Measurements from ENCODE around the gene TMEM135. TPM values are rescaled to one million over a fixed set of nuclear protein-coding genes. Genes with fewer than 3 reads are reported as not detected.

Gene TMEM135
- total and polyA plus RNA-seq, 2 donors (not counting 1 experiment from before 2014, with no cell fraction given): 2.7 to 19.5 TPM

GRCh38 chr11:87296627-87297026, 258.9 kb downstream of the TMEM135 start:
- Histone ChIP-seq H3K4me3 (ENCODE audit: control extremely low read depth in 1 of 5, extremely low read depth in 1 of 5, insufficient read depth in 1 of 5, low read depth in 2 of 5, low read length in 4 of 5) (no peak overlapping the region), H3K36me3 (replicated peaks in 1 of 2; ENCODE audit: control extremely low read depth in 1 of 2, control insufficient read depth in 1 of 2, extremely low read depth in 1 of 2, insufficient read depth in 2 of 2, low read length in 1 of 2) (no peaks in the 10 kb centered on the region), H4K20me1 (ENCODE audit: control insufficient read depth, insufficient read depth, low read length, poor library complexity, severe bottlenecking) (no peaks in the 10 kb centered on the region), H3K9me3 (ENCODE audit: control extremely low read depth in 1 of 3, control insufficient read depth in 2 of 3, insufficient read depth in 1 of 3, low read length in 2 of 3) (no peaks in the 10 kb centered on the region), H3K4me2 (replicated peaks; ENCODE audit: low read depth, low read length, poor library complexity, severe bottlenecking) (no peak overlapping the region), H3K4me1 (ENCODE audit: control insufficient read depth in 2 of 2, insufficient read depth in 2 of 2, low read length in 2 of 2) (no peaks in the 10 kb centered on the region), H3K79me2 (ENCODE audit: control insufficient read depth, insufficient read depth, low read length) (no peaks in the 10 kb centered on the region), H3K27ac (ENCODE audit: low read length in 2 of 2) (no peak overlapping the region), H2AFZ (ENCODE audit: insufficient read depth, low read depth, low read length, poor library complexity, severe bottlenecking) (no peak overlapping the region), H3K9ac (ENCODE audit: low read length) (no peak overlapping the region), H3K27me3 (replicated peaks in 1 of 4; ENCODE audit: control extremely low read depth in 1 of 4, control insufficient read depth in 3 of 4, insufficient read depth in 4 of 4, low read length in 3 of 4) (no peaks in the 10 kb centered on the region)
- TF ChIP-seq CTCF (IDR thresholded peaks at IDR 0.05) (no peak), EZH2 (IDR thresholded peaks at IDR 0.05; ENCODE audit: borderline replicate concordance, insufficient read depth, low read depth, low read length, poor library complexity, severe bottlenecking) (no peak)
- intact Hi-C loops (cut with micrococcal nuclease): no loop called here
- POLR2A ChIA-PET: no interaction called here
- WGBS (ENCODE audit: insufficient coverage): 87% methylated on average over 1 of the region's 1 CpG
- ATAC-seq (ENCODE audit: low read depth) (no peak), DNase-seq (no peak)
- H3K9me3 Mint-ChIP-seq (ENCODE audit: insufficient read depth): no peaks in the 10 kb centered on the region
- H3K27me3 Mint-ChIP-seq: no peaks in the 10 kb centered on the region
- H3K4me3 Mint-ChIP-seq: no peak overlapping the region
- no peak overlapping the region for H3K27ac Mint-ChIP-seq
- CTCF ChIA-PET: interaction anchor here (1.0 to 9.1 kb wide), 2 partner anchors 10 to 357 kb away, joined by 3 to 123 read pairs; no protein-coding TSS in a partner anchor
- no peaks in the 10 kb centered on the region for H3K4me1 Mint-ChIP-seq

- no peak overlapping the region for H3K27ac Mint-ChIP-seq
These were observed 260.4 kb downstream of the TMEM135 start for GRCh38 chr11:87298155-87298554.

More at GRCh38 chr11:87298155-87298554, 260.4 kb downstream of the TMEM135 start:
- Histone ChIP-seq H3K36me3 (replicated peaks in 1 of 2; ENCODE audit: control extremely low read depth in 1 of 2, control insufficient read depth in 1 of 2, extremely low read depth in 1 of 2, insufficient read depth in 2 of 2, low read length in 1 of 2) (peaks cover under 1 to 2% of the 10 kb centered on the region in 2 experiments), H3K9ac (ENCODE audit: low read length) (no peak overlapping the region), H3K79me2 (ENCODE audit: control insufficient read depth, insufficient read depth, low read length) (no peaks in the 10 kb centered on the region), H3K4me1 (ENCODE audit: control insufficient read depth in 2 of 2, insufficient read depth in 2 of 2, low read length in 2 of 2) (no peaks in the 10 kb centered on the region), H3K4me3 (ENCODE audit: control extremely low read depth in 1 of 5, extremely low read depth in 1 of 5, insufficient read depth in 1 of 5, low read depth in 2 of 5, low read length in 4 of 5) (no peak overlapping the region), H3K4me2 (replicated peaks; ENCODE audit: low read depth, low read length, poor library complexity, severe bottlenecking) (no peak overlapping the region), H4K20me1 (ENCODE audit: control insufficient read depth, insufficient read depth, low read length, poor library complexity, severe bottlenecking) (no peaks in the 10 kb centered on the region), H3K9me3 (ENCODE audit: control extremely low read depth in 1 of 3, control insufficient read depth in 2 of 3, insufficient read depth in 1 of 3, low read length in 2 of 3) (no peaks in the 10 kb centered on the region), H3K27me3 (replicated peaks in 1 of 4; ENCODE audit: control extremely low read depth in 1 of 4, control insufficient read depth in 3 of 4, insufficient read depth in 4 of 4, low read length in 3 of 4) (no peaks in the 10 kb centered on the region), H3K27ac (ENCODE audit: low read length in 2 of 2) (no peak overlapping the region), H2AFZ (ENCODE audit: insufficient read depth, low read depth, low read length, poor library complexity, severe bottlenecking) (no peak overlapping the region)
- intact Hi-C loops (cut with micrococcal nuclease): no loop called here
- H3K9me3 Mint-ChIP-seq (ENCODE audit: insufficient read depth): no peaks in the 10 kb centered on the region
- ATAC-seq (ENCODE audit: low read depth): no peak
- H3K4me1 Mint-ChIP-seq: no peaks in the 10 kb centered on the region
- H3K27me3 Mint-ChIP-seq: no peaks in the 10 kb centered on the region
- no peak for DNase-seq
- no CpG with 5 or more reads among the region's 1 CpG for WGBS (ENCODE audit: insufficient coverage)
- no peak overlapping the region for H3K4me3 Mint-ChIP-seq
- ChIA-PET POLR2A (no interaction called here), CTCF (no interaction called here)
- TF ChIP-seq EZH2 (IDR thresholded peaks at IDR 0.05; ENCODE audit: borderline replicate concordance, insufficient read depth, low read depth, low read length, poor library complexity, severe bottlenecking) (no peak), CTCF (IDR thresholded peaks at IDR 0.05) (no peak)
